ENCODE measurements around the gene DELE1. TPM values are rescaled to one million over a fixed set of nuclear protein-coding genes. Genes with fewer than 3 reads are reported as not detected.

DELE1 gene
- total RNA-seq, 1 donor from 2014 or later, result 62.3 TPM

DNA sequence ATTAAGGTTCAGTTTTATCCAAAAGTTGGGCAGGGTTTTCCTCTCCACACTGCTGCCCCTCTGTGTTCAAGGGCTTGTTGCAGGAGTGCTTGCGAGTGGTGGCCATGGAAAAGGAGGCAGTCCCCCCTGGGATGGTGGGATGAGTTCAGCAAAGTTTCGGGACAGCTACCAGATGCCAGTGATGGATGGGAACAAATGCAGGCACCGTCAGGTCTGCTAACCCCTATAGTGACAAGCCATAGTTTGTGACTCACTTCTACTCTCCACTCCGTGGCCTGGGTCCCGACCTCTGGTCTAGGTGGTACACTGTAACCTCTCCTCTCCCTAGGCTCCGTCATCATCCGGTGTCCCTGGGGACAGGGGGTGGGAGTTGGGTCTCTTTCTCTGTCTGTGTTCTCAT, 41.4 kb downstream of the DELE1 start:
- TF ChIP-seq, protein P1, sequence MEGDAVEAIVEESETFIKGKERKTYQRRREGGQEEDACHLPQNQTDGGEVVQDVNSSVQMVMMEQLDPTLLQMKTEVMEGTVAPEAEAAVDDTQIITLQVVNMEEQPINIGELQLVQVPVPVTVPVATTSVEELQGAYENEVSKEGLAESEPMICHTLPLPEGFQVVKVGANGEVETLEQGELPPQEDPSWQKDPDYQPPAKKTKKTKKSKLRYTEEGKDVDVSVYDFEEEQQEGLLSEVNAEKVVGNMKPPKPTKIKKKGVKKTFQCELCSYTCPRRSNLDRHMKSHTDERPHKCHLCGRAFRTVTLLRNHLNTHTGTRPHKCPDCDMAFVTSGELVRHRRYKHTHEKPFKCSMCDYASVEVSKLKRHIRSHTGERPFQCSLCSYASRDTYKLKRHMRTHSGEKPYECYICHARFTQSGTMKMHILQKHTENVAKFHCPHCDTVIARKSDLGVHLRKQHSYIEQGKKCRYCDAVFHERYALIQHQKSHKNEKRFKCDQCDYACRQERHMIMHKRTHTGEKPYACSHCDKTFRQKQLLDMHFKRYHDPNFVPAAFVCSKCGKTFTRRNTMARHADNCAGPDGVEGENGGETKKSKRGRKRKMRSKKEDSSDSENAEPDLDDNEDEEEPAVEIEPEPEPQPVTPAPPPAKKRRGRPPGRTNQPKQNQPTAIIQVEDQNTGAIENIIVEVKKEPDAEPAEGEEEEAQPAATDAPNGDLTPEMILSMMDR (IDR thresholded peaks at IDR 0.05; ENCODE audit: insufficient read depth, low read length, poor library complexity, severe bottlenecking), result no peak
- H3K4me3 ChIP-seq (ENCODE audit: low read depth, low read length), result no peak overlapping the region
- no peak for DNase-seq (ENCODE audit: low read depth)
- H3K36me3 ChIP-seq (ENCODE audit: control insufficient read depth, insufficient read depth, low read length), result no peaks in the 10 kb centered on the region
- H3K27me3 ChIP-seq (ENCODE audit: control insufficient read depth, insufficient read depth, low read length), result no peaks in the 10 kb centered on the region

DNA sequence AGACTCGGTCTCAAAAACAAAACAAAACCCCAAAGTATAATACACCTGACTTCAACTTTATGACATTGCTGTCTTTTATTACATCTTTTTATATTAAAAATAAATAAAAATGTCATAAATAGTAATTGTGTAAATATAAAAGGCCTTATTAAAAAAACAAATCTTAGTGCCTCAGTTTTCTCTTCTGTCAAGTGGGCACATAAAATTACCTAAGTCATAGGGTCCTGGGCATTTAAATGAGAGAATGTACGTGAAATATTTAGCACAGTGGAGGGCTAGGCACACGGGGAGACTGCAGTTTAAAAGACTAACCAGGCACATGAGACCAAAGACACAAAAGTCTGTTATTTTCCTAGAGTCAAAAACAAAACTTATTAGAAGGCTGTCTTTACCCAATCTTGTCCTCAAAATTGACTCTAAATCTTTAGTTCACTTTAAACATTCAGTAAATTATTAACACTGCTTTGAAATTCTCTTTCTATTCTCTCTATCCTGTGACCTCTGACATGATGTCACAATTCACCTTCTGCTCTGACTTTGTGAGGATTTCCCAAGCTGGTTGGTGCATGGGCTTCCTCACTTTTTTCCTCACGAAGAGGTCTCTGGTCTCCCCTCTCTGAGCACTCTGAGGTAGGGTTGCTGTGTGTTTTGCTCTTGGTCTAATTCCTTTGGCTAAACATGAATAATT, 42.7 kb downstream of the DELE1 start:
- no peak overlapping the region for H3K4me3 ChIP-seq (ENCODE audit: low read depth, low read length)
- H3K36me3 ChIP-seq (ENCODE audit: control insufficient read depth, insufficient read depth, low read length), result no peaks in the 10 kb centered on the region
- TF ChIP-seq, protein P1 (IDR thresholded peaks at IDR 0.05; ENCODE audit: insufficient read depth, low read length, poor library complexity, severe bottlenecking), result no peak
- H3K27me3 ChIP-seq (ENCODE audit: control insufficient read depth, insufficient read depth, low read length), result no peaks in the 10 kb centered on the region
- no peak for DNase-seq (ENCODE audit: low read depth)

DNA sequence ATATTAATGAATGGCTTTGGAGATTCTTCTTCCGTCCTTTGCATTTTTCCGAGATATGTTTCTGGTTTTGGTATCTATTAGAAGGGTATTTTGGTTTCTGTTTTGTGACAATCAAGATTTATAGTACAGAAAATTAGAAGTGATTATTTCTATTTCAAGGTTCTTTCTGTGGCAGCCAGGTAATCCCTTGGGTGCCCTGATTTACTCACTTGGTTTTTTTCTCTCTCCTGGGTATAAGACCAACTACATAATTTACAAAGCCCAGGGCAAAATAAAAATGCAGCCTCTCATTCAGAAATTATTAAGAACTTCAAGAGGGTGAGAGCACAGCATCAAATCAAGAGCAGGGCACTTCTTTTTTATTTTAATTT, 43.3 kb downstream of the DELE1 start:
- DNase-seq (ENCODE audit: low read depth), result no peak
- Histone ChIP-seq H3K27me3 (ENCODE audit: control insufficient read depth, insufficient read depth, low read length) (no peaks in the 10 kb centered on the region), H3K4me3 (ENCODE audit: low read depth, low read length) (no peak overlapping the region), H3K36me3 (ENCODE audit: control insufficient read depth, insufficient read depth, low read length) (no peaks in the 10 kb centered on the region)
- TF ChIP-seq, protein P1 (IDR thresholded peaks at IDR 0.05; ENCODE audit: insufficient read depth, low read length, poor library complexity, severe bottlenecking), result no peak

DNA sequence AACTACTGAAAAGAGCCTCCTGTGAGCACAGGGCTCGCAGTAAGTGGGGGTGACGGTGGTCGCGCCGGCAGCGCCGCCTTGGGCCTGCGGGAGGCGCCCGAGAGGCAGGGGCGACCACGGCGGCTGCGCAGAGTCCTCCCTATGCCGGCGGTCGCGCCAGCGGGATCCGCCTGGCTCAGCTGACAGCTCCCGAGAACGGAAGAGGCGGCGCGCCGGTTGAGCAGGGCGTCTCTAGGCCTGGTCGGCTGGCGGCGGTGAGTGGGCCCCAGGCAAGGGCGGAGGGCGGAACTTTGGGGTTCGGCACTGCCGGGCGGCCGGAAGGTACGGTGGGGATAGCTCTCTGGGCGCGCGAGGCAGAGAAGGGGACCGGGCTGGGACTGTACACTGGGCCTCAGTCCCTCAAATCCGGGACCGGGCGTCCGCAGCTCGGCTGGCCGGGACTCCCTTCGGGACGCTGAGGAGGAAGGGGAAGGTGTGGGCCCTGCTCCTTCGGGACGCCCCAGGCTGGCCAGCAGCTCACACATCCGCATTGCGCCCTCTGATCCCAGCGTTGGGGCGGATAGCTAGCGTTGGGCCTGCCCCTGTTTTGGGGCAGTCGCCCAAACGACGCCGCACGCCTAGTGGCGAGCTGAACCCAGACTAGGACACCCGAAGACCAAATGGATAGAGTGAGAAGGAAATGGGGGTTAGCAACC, 45.4 kb downstream of the DELE1 start, which contains the start of gene RNF14:
Gene RNF14, plus strand, starts transcription at position 192 of the 695 bp plus-strand sequence. CDS start 4,484 bp downstream, outside the sequence.
- TF ChIP-seq, protein P1 (IDR thresholded peaks at IDR 0.05; ENCODE audit: insufficient read depth, low read length, poor library complexity, severe bottlenecking), result peak; percentile 73
- peak; percentile 59 for DNase-seq (ENCODE audit: low read depth)
- Histone ChIP-seq H3K27me3 (ENCODE audit: control insufficient read depth, insufficient read depth, low read length) (no peaks in the 10 kb centered on the region), H3K36me3 (ENCODE audit: control insufficient read depth, insufficient read depth, low read length) (no peaks in the 10 kb centered on the region), H3K4me3 (ENCODE audit: low read depth, low read length) (peak within 1 kb of the TSS; percentile 82)

DNA sequence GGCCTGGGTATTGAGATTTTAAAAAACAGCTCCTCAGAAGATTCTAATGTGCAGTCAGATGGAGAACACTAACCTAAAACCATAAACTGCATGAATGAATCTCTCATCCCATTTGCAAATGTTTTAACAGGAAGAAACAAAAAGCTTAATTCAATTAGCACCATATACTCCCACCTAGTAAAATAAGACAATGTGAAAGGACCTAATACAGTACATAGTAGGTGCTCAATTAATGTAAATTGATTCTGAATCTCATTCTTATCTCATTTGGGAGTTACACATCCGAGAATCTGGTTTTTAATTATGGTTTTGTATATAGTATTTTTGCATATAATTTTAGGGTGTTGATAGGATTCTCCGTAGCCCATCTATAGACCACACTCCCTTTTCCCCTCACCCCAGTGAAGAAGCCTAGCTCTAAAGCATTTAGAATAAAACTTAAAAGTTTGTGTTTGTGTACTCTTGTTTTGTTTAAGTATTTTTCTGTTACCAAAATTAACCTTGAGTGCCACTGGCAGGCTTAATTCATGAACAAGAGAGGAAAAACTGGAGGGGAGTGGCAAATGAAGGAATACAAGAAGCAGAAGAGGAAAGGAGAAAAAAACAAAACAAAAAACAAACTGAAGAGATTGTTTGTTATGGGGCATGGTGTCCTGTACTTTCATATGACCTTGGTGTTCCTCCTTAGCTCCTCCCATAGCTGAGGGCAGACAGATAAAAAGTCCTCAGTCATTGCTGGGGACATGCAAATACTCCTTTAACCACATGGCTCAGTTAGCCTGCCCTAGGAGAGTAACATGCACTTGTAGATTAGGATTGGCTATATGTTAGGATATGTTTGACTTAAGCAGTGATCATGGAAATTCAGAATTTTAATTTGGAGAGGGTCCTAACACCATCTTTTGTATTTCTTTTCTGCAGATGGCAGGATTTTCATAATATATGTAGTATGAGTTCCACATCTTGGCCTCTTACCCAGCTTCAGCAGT, 46.4 kb downstream of the DELE1 start:
- Histone ChIP-seq H3K4me3 (ENCODE audit: low read depth, low read length) (peak overlapping the region; percentile 82), H3K27me3 (ENCODE audit: control insufficient read depth, insufficient read depth, low read length) (no peaks in the 10 kb centered on the region), H3K36me3 (ENCODE audit: control insufficient read depth, insufficient read depth, low read length) (no peaks in the 10 kb centered on the region)
- TF ChIP-seq, protein P1 (IDR thresholded peaks at IDR 0.05; ENCODE audit: insufficient read depth, low read length, poor library complexity, severe bottlenecking), result no peak
- no peak for DNase-seq (ENCODE audit: low read depth)
